Measurements from ENCODE around the gene TRIB2. TPM values are rescaled to one million over a fixed set of nuclear protein-coding genes. Genes with fewer than 3 reads are reported as not detected.

The TRIB2 gene
- total RNA-seq, 1 donor = 28.9 TPM

DNA sequence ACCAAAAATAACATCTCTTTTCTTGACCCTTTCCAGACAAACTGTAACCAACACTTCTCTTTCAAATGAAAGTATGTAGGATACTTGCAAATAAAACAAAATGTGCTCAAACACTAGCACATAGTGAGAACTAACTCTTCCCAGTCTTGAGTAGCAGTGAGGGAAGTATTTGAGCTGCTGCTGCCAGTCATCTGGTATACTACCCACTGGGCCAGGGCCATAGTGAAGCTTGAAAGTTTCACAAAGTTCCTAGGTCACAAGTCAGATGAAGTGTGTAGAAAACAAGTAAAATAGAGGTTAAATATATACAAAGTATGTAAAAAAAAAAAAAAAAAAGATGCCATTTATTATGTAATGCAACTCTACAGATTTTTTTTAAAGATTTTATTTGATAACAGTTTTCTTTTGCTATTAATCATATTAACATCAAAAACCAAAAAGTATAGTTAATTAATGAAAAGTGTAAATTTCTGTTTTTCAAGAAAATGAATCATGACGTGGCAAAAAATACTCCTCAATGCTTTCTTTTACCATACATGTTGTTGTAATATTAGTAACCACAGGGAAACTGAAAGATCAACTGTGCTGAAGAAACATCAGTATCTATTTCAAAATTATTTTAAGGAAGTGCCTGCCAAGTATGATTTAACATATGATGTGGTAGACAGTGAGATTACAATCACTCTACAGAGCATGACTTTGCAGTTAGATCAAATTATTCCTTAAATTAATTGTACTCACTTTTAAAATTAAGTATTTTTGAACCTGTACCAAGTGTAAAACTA lies 21.6 kb upstream of the TRIB2 start:
- no peak overlapping the region for H3K4me3 ChIP-seq (ENCODE audit: low read depth, low read length)
- no peak for DNase-seq (ENCODE audit: low read depth)
- no peak for TF ChIP-seq CTCF (IDR thresholded peaks at IDR 0.05; ENCODE audit: insufficient read depth, low read depth, low read length)

DNA sequence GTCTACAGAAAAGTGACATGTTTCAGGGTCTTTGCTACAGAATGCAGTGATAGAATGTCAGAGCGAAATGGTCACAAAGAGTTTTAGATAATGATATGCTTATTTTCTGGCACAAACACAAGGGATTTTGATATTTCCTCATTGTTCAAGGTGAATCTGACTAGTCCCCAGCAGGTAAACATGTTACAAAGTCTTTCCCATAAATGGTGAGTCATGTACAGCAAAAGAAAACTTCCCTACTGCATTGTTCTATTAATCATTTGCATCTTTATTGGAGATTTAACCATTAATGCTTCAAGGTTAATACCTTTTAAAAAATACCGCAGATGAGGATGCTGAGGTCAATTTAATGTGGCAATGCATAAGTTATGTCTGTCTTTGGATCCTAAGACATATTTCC lies 19.1 kb upstream of the TRIB2 start:
- DNase-seq (ENCODE audit: low read depth) = no peak
- no peak for TF ChIP-seq CTCF (IDR thresholded peaks at IDR 0.05; ENCODE audit: insufficient read depth, low read depth, low read length)
- H3K4me3 ChIP-seq (ENCODE audit: low read depth, low read length) = no peak overlapping the region

DNA sequence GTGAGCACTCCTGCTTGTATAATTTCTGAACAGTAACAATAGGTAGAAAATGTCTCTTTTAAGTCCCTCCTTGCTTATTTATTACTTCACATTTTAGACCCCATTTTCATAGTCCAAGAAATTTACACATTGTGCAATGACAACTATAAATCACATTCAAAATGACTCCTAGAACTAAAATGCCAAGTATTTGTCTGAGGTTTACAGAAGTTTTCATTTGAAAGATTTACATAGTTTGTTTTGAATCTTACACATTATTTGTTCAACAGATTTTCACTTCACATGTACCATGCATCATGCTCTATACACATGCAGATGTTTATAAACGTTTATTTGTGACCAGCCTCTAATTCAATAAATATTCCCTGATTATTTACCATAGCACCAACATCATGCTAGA lies 15.7 kb upstream of the TRIB2 start:
- TF ChIP-seq CTCF (IDR thresholded peaks at IDR 0.05; ENCODE audit: insufficient read depth, low read depth, low read length) = no peak
- no peak for DNase-seq (ENCODE audit: low read depth)
- H3K4me3 ChIP-seq (ENCODE audit: low read depth, low read length) = no peak overlapping the region

DNA sequence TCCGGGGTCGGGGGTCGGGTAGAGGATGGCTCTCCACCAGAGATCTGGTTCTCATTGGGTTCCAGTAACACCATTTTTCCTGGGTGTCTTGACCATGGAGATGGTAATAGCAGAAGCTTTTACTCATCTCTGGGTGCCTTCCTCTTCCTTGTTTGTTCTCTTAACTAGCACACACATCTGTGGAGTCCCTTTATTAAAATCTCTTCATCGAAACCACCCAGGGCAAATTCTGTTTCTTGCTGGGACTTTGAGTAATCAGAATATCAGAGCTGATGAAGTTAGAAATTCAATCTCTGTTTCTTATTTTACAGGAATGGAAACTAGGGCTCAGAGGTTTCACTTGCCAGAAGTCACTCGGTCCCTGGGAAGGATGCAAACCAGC lies 15.0 kb upstream of the TRIB2 start:
- H3K4me3 ChIP-seq (ENCODE audit: low read depth, low read length) = no peak overlapping the region
- DNase-seq (ENCODE audit: low read depth) = no peak
- TF ChIP-seq CTCF (IDR thresholded peaks at IDR 0.05; ENCODE audit: insufficient read depth, low read depth, low read length) = no peak

- no peak for TF ChIP-seq CTCF (IDR thresholded peaks at IDR 0.05; ENCODE audit: insufficient read depth, low read depth, low read length)
- DNase-seq (ENCODE audit: low read depth) = peak; percentile 82
- no peak overlapping the region for H3K4me3 ChIP-seq (ENCODE audit: low read depth, low read length)
These were observed 14.3 kb upstream of the TRIB2 start for GRCh38 chr2:12702168-12703121.

DNA sequence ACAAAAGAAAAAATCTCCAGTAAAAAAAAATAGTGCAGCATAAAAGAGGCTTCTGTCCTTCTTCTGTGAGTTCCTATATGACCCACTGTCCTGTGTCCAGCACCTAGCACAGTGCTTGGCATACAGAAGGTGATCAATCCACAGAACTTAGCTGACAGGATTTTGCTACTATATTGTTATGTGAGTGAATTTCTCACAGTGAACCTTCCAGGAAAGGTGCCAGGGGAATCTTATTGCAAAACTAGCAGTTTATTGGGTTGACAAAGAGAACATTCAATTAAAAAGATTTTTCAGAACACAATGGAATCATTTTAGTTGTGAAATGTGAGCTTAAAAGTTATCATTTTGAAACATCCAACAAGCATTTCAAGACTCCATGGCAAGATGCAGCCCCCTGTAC lies 12.4 kb upstream of the TRIB2 start:
- TF ChIP-seq CTCF (IDR thresholded peaks at IDR 0.05; ENCODE audit: insufficient read depth, low read depth, low read length) = no peak
- peak; percentile 38 for DNase-seq (ENCODE audit: low read depth)
- H3K4me3 ChIP-seq (ENCODE audit: low read depth, low read length) = no peak overlapping the region
